Neural progenitor cell (in vitro differentiated cells): ENCODE data around the gene GSTA5. TPM values are rescaled to one million over a fixed set of nuclear protein-coding genes. Genes with fewer than 3 reads are reported as not detected.
"Not testable (repeated sequence)": the region's sequence is repeated elsewhere in the genome, so short reads cannot be mapped to it uniquely, and the experiment has no call there.

ENCODE experiments used
- DNase-seq: peaks from one replicate; pipeline ENCODE4 v3.0.0-alpha.2; 2016; ENCODE audit warnings: low spot score
- H2AFZ ChIP-seq: fragments of 200-600 bp; sonication (generic); replicated peaks from 2 replicates; pipeline ENCODE4 v1.6.1; 2016; ENCODE audit warnings: antibody characterized with exemption
- H3F3A ChIP-seq: fragments of 200-600 bp; sonication (generic); 2 replicates; pipeline ENCODE4 v1.6.1; 2016; ENCODE audit warnings: antibody characterized with exemption, low read depth
- H3K27ac ChIP-seq: fragments of 200-600 bp; sonication (generic); 2 replicates; pipeline ENCODE4 v1.5.1; 2016; ENCODE audit warnings: mild to moderate bottlenecking
- H3K27me3 ChIP-seq: fragments of 200-600 bp; sonication (generic); 2 replicates; pipeline ENCODE4 v1.6.1; 2016; ENCODE audit warnings: mild to moderate bottlenecking, moderate library complexity
- H3K36me3 ChIP-seq: fragments of 200-600 bp; sonication (generic); 2 replicates; pipeline ENCODE4 v1.5.1; 2016
- H3K4me1 ChIP-seq: fragments of 200-600 bp; sonication (generic); 2 replicates; pipeline ENCODE4 v1.6.1; 2016; ENCODE audit warnings: mixed run types
- H3K4me2 ChIP-seq: fragments of 200-600 bp; sonication (generic); 2 replicates; pipeline ENCODE4 v1.6.1; 2016
- H3K4me3 ChIP-seq: fragments of 200-600 bp; sonication (generic); 2 replicates; pipeline ENCODE4 v1.5.1; 2016
- H3K79me2 ChIP-seq: fragments of 200-600 bp; sonication (generic); 2 replicates; pipeline ENCODE4 v1.6.1; 2016; ENCODE audit warnings: low read depth
- H3K9ac ChIP-seq: fragments of 200-600 bp; sonication (generic); 2 replicates; pipeline ENCODE4 v1.6.1; 2016
- H3K9me3 ChIP-seq: fragments of 200-600 bp; sonication (generic); 2 replicates; pipeline ENCODE4 v1.5.1; 2016; ENCODE audit warnings: low read depth
- H4K20me1 ChIP-seq: fragments of 200-600 bp; sonication (generic); 2 replicates; pipeline ENCODE4 v1.6.1; 2016; ENCODE audit warnings: low read depth
- H3K27ac Mint-ChIP-seq: 3 replicates; pipeline ENCODE4 v1.8.0; 2021; ENCODE audit warnings: mixed read lengths
- H3K27me3 Mint-ChIP-seq: 2 replicates; pipeline ENCODE4 v1.8.0; 2022; ENCODE audit warnings: low read depth, mild to moderate bottlenecking, inconsistent platforms, moderate library complexity, mixed read lengths; ENCODE audit not compliant: insufficient read depth
- H3K36me3 Mint-ChIP-seq: 3 replicates; pipeline ENCODE4 v1.8.0; 2021; ENCODE audit warnings: mixed read lengths
- H3K4me1 Mint-ChIP-seq: 3 replicates; pipeline ENCODE4 v1.8.0; 2021; ENCODE audit warnings: mixed read lengths
- H3K4me3 Mint-ChIP-seq: 3 replicates; pipeline ENCODE4 v1.8.0; 2021; ENCODE audit warnings: mild to moderate bottlenecking, moderate library complexity, mixed read lengths
- H3K9me3 Mint-ChIP-seq: 3 replicates; pipeline ENCODE4 v1.8.0; 2020; ENCODE audit warnings: mixed read lengths
- CTCF ChIP-seq: fragments of 200-600 bp; sonication (generic); IDR thresholded peaks from 2 replicates; pipeline ENCODE4 v1.5.1; 2017; ENCODE audit warnings: antibody characterized with exemption, mild to moderate bottlenecking
- EZH2 ChIP-seq: fragments of 200-600 bp; sonication (generic); IDR thresholded peaks from 2 replicates; pipeline ENCODE4 v1.6.1; 2017; ENCODE audit warnings: antibody characterized with exemption, mild to moderate bottlenecking, moderate library complexity
- EZH2phosphoT487 ChIP-seq: fragments of 200-600 bp; sonication (generic); IDR thresholded peaks from 2 replicates; pipeline ENCODE4 v1.6.1; 2017; ENCODE audit warnings: antibody characterized with exemption
- total RNA-seq: library from RNA; depleted of rRNA; stranded (reverse); fragments of >200 nt; gene quantifications from 2 replicates; pipeline ENCODE4 v1.2.3, GENCODE V29; 2015; ENCODE audit warnings: low replicate concordance

The GSTA5 gene
- total RNA-seq, 1 donor from 2014 or later: not detected

GRCh38 chr6:52808660-52809059 lies 32.0 kb downstream of the GSTA5 start:
- Histone ChIP-seq H3K27ac (no peak overlapping the region), H3K4me1 (no peaks in the 10 kb centered on the region), H2AFZ (no peak overlapping the region), H3K27me3 (no peaks in the 10 kb centered on the region), H3K4me2 (no peak overlapping the region), H3K9ac (no peak overlapping the region), H3F3A (no peaks in the 10 kb centered on the region), H4K20me1 (no peaks in the 10 kb centered on the region), H3K9me3 (no peaks in the 10 kb centered on the region), H3K4me3 (no peak overlapping the region), H3K36me3 (no peaks in the 10 kb centered on the region), H3K79me2 (no peaks in the 10 kb centered on the region)
- Mint-ChIP-seq H3K4me1 (peaks cover 3% of the 10 kb centered on the region), H3K27me3 (peaks cover 4% of the 10 kb centered on the region), H3K27ac (no peak overlapping the region), H3K4me3 (no peak overlapping the region), H3K9me3 (no peaks in the 10 kb centered on the region), H3K36me3 (no peaks in the 10 kb centered on the region)
- no peak for DNase-seq
- TF ChIP-seq CTCF: no peak
- TF ChIP-seq EZH2: no peak
- TF ChIP-seq EZH2phosphoT487: no peak

GRCh38 chr6:52803668-52804255 lies 36.9 kb downstream of the GSTA5 start, which contains the start of gene GSTA1:
Gene GSTA1 (minus strand): TSS chr6:52803816. CDS start chr6:52799267, 4,549 bp downstream.
- not testable (repeated sequence) for H3K4me1 ChIP-seq, H3K36me3 ChIP-seq, H3K9me3 Mint-ChIP-seq, H3K4me1 Mint-ChIP-seq, H2AFZ ChIP-seq, H3K27ac ChIP-seq, H3K4me3 Mint-ChIP-seq, H3K9ac ChIP-seq, H3K4me3 ChIP-seq, H3K4me2 ChIP-seq, H3K27ac Mint-ChIP-seq, H4K20me1 ChIP-seq, H3K36me3 Mint-ChIP-seq, H3K79me2 ChIP-seq, H3K9me3 ChIP-seq, H3K27me3 Mint-ChIP-seq, H3K27me3 ChIP-seq, DNase-seq, H3F3A ChIP-seq

GRCh38 chr6:52802806-52803205 lies 37.8 kb downstream of the GSTA5 start:
- Histone ChIP-seq H3K9me3 (no peaks in the 10 kb centered on the region), H2AFZ (no peak overlapping the region), H3K79me2 (no peaks in the 10 kb centered on the region), H3K36me3 (no peaks in the 10 kb centered on the region), H3K4me2 (no peak overlapping the region), H3K9ac (no peak overlapping the region), H3K4me1 (no peaks in the 10 kb centered on the region), H3K27ac (no peak overlapping the region), H3F3A (no peaks in the 10 kb centered on the region), H4K20me1 (no peaks in the 10 kb centered on the region), H3K4me3 (no peak overlapping the region), H3K27me3 (no peaks in the 10 kb centered on the region)
- Mint-ChIP-seq H3K4me1 (peaks cover 7% of the 10 kb centered on the region), H3K27me3 (peaks cover 3% of the 10 kb centered on the region), H3K9me3 (no peaks in the 10 kb centered on the region), H3K27ac (no peak overlapping the region), H3K36me3 (no peaks in the 10 kb centered on the region), H3K4me3 (no peak overlapping the region)
- TF ChIP-seq EZH2phosphoT487 (no peak), CTCF (no peak), EZH2 (no peak)
- no peak for DNase-seq

- H3K9me3 Mint-ChIP-seq: no peaks in the 10 kb centered on the region
- Histone ChIP-seq H3K27me3 (no peaks in the 10 kb centered on the region), H3K4me2 (no peak overlapping the region), H3K79me2 (no peaks in the 10 kb centered on the region), H3F3A (no peaks in the 10 kb centered on the region), H3K9me3 (no peaks in the 10 kb centered on the region), H3K4me3 (no peak overlapping the region), H3K9ac (no peak overlapping the region), H2AFZ (no peak overlapping the region), H3K4me1 (no peaks in the 10 kb centered on the region), H3K27ac (no peak overlapping the region), H3K36me3 (no peaks in the 10 kb centered on the region), H4K20me1 (no peaks in the 10 kb centered on the region)
- DNase-seq: no peak
- no peak overlapping the region for H3K27ac Mint-ChIP-seq
- TF ChIP-seq EZH2phosphoT487 (no peak), CTCF (no peak), EZH2 (no peak)
- no peak overlapping the region for H3K4me3 Mint-ChIP-seq
- H3K36me3 Mint-ChIP-seq: no peaks in the 10 kb centered on the region
- peaks cover 3% of the 10 kb centered on the region for H3K27me3 Mint-ChIP-seq
- peaks cover 7% of the 10 kb centered on the region for H3K4me1 Mint-ChIP-seq
These were observed 39.3 kb downstream of the GSTA5 start for GRCh38 chr6:52801188-52801841.

DNA sequence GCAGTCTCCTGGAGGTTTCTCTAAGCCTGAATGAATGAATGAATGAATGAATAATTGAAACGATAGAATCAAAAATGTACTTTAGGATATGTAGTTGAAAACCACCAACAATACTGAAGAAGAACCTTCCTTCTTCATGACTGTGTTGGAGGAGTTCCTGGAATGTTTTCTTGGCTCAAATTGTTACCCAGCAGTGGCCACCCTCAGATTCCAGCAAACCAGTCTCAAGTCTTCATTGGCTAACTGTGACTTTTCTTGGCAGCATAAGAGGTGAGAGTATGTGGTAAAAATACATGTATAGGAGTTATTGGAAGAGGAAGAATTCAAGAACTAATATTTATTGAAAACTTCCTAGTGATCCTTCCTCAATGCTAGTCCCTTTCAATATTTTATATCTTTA lies 41.3 kb downstream of the GSTA5 start:
- not testable (repeated sequence) for H3K79me2 ChIP-seq, DNase-seq, H3K4me3 ChIP-seq, H3K27me3 ChIP-seq, H3K27me3 Mint-ChIP-seq, H3K27ac Mint-ChIP-seq, H3F3A ChIP-seq, H4K20me1 ChIP-seq, H3K36me3 Mint-ChIP-seq, H3K9me3 Mint-ChIP-seq, H3K36me3 ChIP-seq, H3K4me1 ChIP-seq, H2AFZ ChIP-seq, H3K4me3 Mint-ChIP-seq, H3K27ac ChIP-seq, H3K4me1 Mint-ChIP-seq, H3K9ac ChIP-seq, H3K4me2 ChIP-seq, H3K9me3 ChIP-seq

DNA sequence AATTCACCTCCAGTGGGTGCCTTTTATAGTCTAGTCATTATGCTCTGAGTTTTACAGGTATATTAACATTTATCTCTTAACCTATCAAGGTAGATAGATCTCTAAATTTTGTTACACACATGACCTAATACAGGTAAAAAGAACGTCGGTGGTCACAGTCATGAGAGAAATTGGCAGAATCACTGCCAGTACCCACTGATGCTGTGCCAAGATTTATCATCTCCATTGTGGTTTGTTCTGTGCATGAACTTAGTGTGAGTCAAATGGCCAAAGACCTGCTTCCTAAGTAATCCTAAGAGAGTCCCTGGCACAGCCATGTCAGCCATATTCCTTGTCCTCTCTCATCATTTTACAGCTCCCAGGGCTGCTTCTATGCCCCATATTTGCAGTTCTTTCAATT lies 46.2 kb downstream of the GSTA5 start:
- not testable (repeated sequence) for H3K27me3 ChIP-seq, H3K4me3 Mint-ChIP-seq, H3K4me1 Mint-ChIP-seq, H3K4me3 ChIP-seq, H3F3A ChIP-seq, H3K4me1 ChIP-seq, H3K36me3 Mint-ChIP-seq, H3K79me2 ChIP-seq, DNase-seq, H3K4me2 ChIP-seq, H3K27ac Mint-ChIP-seq, H3K27ac ChIP-seq, H3K9ac ChIP-seq, H4K20me1 ChIP-seq, H3K9me3 ChIP-seq, H3K36me3 ChIP-seq, H2AFZ ChIP-seq, H3K27me3 Mint-ChIP-seq, H3K9me3 Mint-ChIP-seq
